ENCODE measurements around the gene LETM1. TPM values are rescaled to one million over a fixed set of nuclear protein-coding genes. Genes with fewer than 3 reads are reported as not detected.
"Not testable (repeated sequence)": the region's sequence is repeated elsewhere in the genome, so short reads cannot be mapped to it uniquely, and the experiment has no call there.

The LETM1 gene
- total and polyA plus RNA-seq, 12 donors: 20.7 to 117 (median 37.9) TPM

DNA sequence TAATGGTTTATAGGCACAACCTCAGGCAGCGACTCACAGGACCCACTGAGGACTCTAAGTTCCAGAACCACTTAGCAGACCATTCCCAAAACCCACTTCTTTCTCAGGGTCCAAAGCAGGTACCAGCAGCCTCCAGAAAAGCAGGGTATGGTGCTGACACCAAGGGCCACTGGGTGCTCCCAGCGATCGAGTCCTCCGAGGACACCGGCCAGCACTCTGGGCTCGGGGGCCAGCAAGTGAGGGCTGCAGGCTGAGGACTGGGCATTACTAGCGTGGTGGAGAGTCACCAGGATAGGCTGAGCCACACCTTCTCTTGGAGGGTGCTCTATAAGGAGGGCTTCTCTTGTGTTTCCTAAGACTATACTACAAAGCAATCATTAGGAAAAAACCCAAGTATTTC, 19.3 kb downstream of the LETM1 start:
- H3K36me3 ChIP-seq (replicated peaks in 1 of 2): peaks cover 0 to 82% of the 10 kb centered on the region in 2 donors
- no peak overlapping the region for H3K27ac ChIP-seq
- 89 to 98% (median 96%) methylated on average over 3 to 7 of the region's 7 CpGs for WGBS, 4 donors
- intact Hi-C loops (cut with DNase I): no loop called here
- no peaks in the 10 kb centered on the region for H3K27me3 ChIP-seq
- H3K4me3 ChIP-seq: no peak overlapping the region
- H3K4me1 ChIP-seq (replicated peaks in 1 of 2): peaks cover 8 to 10% of the 10 kb centered on the region in 2 donors
- no peak for DNase-seq
- TF ChIP-seq, protein P1, sequence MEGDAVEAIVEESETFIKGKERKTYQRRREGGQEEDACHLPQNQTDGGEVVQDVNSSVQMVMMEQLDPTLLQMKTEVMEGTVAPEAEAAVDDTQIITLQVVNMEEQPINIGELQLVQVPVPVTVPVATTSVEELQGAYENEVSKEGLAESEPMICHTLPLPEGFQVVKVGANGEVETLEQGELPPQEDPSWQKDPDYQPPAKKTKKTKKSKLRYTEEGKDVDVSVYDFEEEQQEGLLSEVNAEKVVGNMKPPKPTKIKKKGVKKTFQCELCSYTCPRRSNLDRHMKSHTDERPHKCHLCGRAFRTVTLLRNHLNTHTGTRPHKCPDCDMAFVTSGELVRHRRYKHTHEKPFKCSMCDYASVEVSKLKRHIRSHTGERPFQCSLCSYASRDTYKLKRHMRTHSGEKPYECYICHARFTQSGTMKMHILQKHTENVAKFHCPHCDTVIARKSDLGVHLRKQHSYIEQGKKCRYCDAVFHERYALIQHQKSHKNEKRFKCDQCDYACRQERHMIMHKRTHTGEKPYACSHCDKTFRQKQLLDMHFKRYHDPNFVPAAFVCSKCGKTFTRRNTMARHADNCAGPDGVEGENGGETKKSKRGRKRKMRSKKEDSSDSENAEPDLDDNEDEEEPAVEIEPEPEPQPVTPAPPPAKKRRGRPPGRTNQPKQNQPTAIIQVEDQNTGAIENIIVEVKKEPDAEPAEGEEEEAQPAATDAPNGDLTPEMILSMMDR (IDR thresholded peaks at IDR 0.05): no peak
- no peak for TF ChIP-seq POLR2A (IDR thresholded peaks at IDR 0.05)
- no peaks in the 10 kb centered on the region for H3K9me3 ChIP-seq (replicated peaks in 1 of 3)

DNA sequence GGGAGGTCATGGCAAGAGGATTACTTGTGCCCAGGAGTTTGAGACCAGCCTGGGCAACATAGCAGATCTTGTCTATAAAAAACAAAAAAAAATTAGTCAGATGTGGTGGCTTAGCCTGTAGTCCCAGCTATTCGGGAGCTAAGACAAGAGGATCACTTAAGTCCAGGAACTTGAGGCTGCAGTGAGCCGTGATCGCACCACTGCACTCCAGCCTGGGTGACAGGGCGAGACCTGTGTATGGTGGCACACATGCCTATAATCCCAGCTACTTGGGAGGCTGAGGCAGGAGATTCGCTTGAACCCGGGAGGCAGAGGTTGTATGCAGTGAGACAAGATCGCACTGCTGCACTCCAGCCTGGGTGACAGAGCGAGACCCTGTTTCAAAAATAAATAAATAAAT, 20.1 kb downstream of the LETM1 start:
- H3K9me3 ChIP-seq (replicated peaks in 1 of 3); H3K27me3 ChIP-seq; H3K4me3 ChIP-seq; DNase-seq; H3K27ac ChIP-seq; intact Hi-C loops (cut with DNase I): not testable (repeated sequence)
- WGBS, 4 donors: 94 to 96% (median 95%) methylated on average over 8 of the region's 8 CpGs
- peaks cover 0 to 85% of the 10 kb centered on the region in 2 donors for H3K36me3 ChIP-seq (replicated peaks in 1 of 2)
- H3K4me1 ChIP-seq (replicated peaks in 1 of 2): peaks cover 8 to 10% of the 10 kb centered on the region in 2 donors

DNA sequence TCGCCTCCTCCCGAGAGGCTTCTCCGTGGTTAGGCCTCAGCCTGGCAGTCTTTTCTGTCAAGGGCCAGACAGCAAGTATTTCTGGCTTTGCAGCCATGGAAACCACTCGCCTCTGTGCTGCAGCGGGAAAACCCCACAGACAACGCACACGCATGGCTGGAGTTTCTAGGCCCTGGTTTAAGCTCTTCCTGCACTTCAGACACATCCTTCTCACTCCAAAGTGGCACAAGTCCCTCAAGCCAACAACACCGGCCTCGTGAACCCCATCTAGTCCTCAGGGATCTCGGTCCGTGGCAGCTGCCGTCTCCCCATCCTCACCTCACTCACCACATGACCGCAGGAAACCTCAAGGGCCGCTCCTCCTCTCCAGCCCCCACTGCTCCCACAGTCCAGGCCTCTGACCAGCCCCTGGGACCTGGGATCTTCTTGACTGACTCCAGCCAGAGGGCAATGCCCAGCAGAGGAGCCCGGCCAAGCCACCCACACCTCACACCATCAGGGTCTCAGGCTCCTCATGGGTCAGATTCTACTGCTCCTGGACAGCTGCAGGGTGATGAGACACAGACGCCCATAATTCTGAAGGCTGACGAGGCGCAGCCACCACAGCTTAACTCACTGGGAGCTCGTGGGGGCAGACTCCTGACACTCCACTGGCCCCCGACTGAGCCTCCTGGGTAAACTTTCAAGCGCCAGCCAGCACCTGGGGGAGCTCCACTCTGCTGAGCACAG, 21.7 kb downstream of the LETM1 start:
- 82 to 97% (median 88%) methylated on average over 13 to 21 of the region's 21 CpGs for WGBS, 4 donors
- intact Hi-C loops (cut with DNase I): no loop called here
- H3K36me3 ChIP-seq (replicated peaks in 1 of 2): peaks cover 0 to 75% of the 10 kb centered on the region in 2 donors

DNA sequence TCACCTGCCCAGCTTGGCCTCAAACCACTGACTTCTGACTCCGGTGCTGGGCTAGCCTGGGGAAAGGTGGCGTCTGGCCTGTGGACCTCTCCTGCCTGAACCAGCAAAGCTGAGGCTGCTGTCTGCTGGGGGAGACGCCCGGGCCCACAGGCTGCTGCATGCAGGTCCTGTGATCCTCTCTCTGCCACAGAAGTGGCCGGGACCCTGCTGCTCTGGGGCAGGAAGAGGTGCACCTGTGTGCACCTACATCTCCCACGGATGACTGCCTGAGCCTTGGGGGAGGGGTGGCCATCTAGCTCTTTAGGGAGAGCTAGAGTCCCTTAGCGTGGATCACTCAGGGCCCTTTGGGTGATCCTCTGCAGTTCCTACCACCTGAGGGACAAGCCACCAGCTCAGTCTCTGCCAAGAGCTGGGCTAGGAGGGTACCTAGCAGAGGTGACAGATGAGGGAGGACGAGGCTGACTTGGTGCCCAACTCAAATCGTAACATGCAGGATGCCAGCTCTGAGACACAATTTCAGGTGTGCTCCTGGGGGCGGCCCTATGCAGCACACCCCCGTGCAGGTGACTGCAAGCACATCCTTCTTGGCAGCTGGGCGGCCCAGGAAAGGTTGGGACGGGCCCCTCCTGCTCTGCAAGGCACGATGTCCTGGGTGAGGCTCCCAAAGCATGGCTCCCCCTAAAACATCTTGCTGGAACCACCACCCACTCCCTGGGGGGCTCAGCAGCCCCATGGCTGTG, 22.5 kb downstream of the LETM1 start:
- intact Hi-C loops (cut with DNase I): no loop called here
- Histone ChIP-seq H3K4me1 (replicated peaks in 1 of 2) (peaks cover 8 to 10% of the 10 kb centered on the region in 2 donors), H3K9me3 (replicated peaks in 1 of 3) (no peaks in the 10 kb centered on the region), H3K27ac (no peak overlapping the region), H3K27me3 (no peaks in the 10 kb centered on the region), H3K4me3 (no peak overlapping the region), H3K36me3 (replicated peaks in 1 of 2) (peaks cover 0 to 68% of the 10 kb centered on the region in 2 donors)
- no peak for TF ChIP-seq POLR2A (IDR thresholded peaks at IDR 0.05)
- TF ChIP-seq, protein P1 (IDR thresholded peaks at IDR 0.05): no peak
- no peak for DNase-seq
- 93 to 100% (median 93%) methylated on average over 1 to 14 of the region's 14 CpGs; no CpG with 5 or more reads in 1 of the 4 donors for WGBS, 4 donors

More for the DNA sequence above, 21.7 kb downstream of the LETM1 start:
- H3K4me3 ChIP-seq: no peak overlapping the region
- TF ChIP-seq, protein P1 (IDR thresholded peaks at IDR 0.05): no peak
- no peak for TF ChIP-seq POLR2A (IDR thresholded peaks at IDR 0.05)
- DNase-seq: no peak
- no peaks in the 10 kb centered on the region for H3K9me3 ChIP-seq (replicated peaks in 1 of 3)
- peaks cover 8 to 10% of the 10 kb centered on the region in 2 donors for H3K4me1 ChIP-seq (replicated peaks in 1 of 2)
- peak overlapping the region in 4 of 5 donors; percentile 46 to 70 (median 59) for H3K27ac ChIP-seq
- H3K27me3 ChIP-seq: no peaks in the 10 kb centered on the region

Data from adrenal gland (tissue), 12 donors.